HepG2 (cell line): ENCODE data around the gene GPR162. TPM values are rescaled to one million over a fixed set of nuclear protein-coding genes. Genes with fewer than 3 reads are reported as not detected.

ENCODE experiments used
- IRX3 ChIP-seq: sonication (generic); formaldehyde crosslinking; IDR thresholded peaks from 2 replicates; pipeline ENCODE4 v1.8.1; 2023; ENCODE audit warnings: mild to moderate bottlenecking, low read depth, missing genetic modification reagents, borderline replicate concordance
- SP5 ChIP-seq: IDR thresholded peaks from 2 replicates; pipeline ENCODE4 v1.6.1; 2016; ENCODE audit warnings: low read depth, borderline replicate concordance
- SSRP1 ChIP-seq: IDR thresholded peaks from 2 replicates; pipeline ENCODE4 v1.6.1; 2016; ENCODE audit warnings: control low read depth
- TBL1XR1 ChIP-seq: fragments of 150-350 bp; IDR thresholded peaks from 2 replicates; pipeline ENCODE4 v1.6.1; 2014; ENCODE audit warnings: borderline replicate concordance, low read length; ENCODE audit not compliant: partially characterized antibody
- ZFP62 ChIP-seq: sonication (generic); formaldehyde crosslinking; IDR thresholded peaks from 2 replicates; pipeline ENCODE4 v1.4.0; 2020; ENCODE audit warnings: missing genetic modification reagents
- ZNF12 ChIP-seq: sonication (generic); formaldehyde crosslinking; IDR thresholded peaks from 2 replicates; pipeline ENCODE4 v1.5.0; 2020; ENCODE audit warnings: missing genetic modification reagents
- ZNF782 ChIP-seq: sonication (generic); formaldehyde crosslinking; IDR thresholded peaks from 2 replicates; pipeline ENCODE4 v1.4.0; 2020; ENCODE audit warnings: missing genetic modification reagents, mild to moderate bottlenecking, borderline replicate concordance
- ZNF839 ChIP-seq: sonication (generic); formaldehyde crosslinking; IDR thresholded peaks from 2 replicates; pipeline ENCODE4 v1.4.0; 2020; ENCODE audit warnings: missing genetic modification reagents, mild to moderate bottlenecking, borderline replicate concordance
- ZSCAN12 ChIP-seq: sonication (generic); formaldehyde crosslinking; IDR thresholded peaks from 2 replicates; pipeline ENCODE4 v1.9.0; 2021; ENCODE audit warnings: mild to moderate bottlenecking, missing genetic modification reagents
- polyA plus RNA-seq, 8 experiments: library from polyadenylated mRNA; depleted of rRNA in 3 of 8; stranded (reverse) in 7 of 8; unstranded in 1 of 8; fragments of >200 nt; fragmentation: Illumina TruSeq in 4 of 8; extraction: Trizol in 4 of 8; gene quantifications; 2 replicates each; pipeline versions ENCODE4 v1.2.1 to v1.2.3, GENCODE V29; 2011 to 2016; ENCODE audit warnings: low read depth in 4 of 8, missing spikeins in 1 of 8, mixed read lengths in 1 of 8; ENCODE audit not compliant: insufficient read depth in 1 of 8
- total RNA-seq, 5 experiments: library from RNA; depleted of rRNA; stranded (reverse); fragments of >200 nt; fragmentation: Illumina TruSeq; extraction: Trizol; gene quantifications; 2 replicates each; pipeline ENCODE4 v1.2.3, GENCODE V29; 2016; ENCODE audit warnings: low read depth in 1 of 5
- TF ChIP-seq, protein P1 (sequence below), 2 experiments: sonication (generic) in 1 of 2; formaldehyde crosslinking in 1 of 2; IDR thresholded peaks; 2 replicates each; pipeline versions ENCODE4 v1.4.0 to v1.6.1; 2016 to 2020; ENCODE audit warnings: borderline replicate concordance in 1 of 2, low read depth in 1 of 2, mild to moderate bottlenecking in 1 of 2, missing genetic modification reagents in 1 of 2
- TF ChIP-seq, protein P2 (sequence below): sonication (generic); formaldehyde crosslinking; IDR thresholded peaks from 2 replicates; pipeline ENCODE4 v1.5.0; 2020; ENCODE audit warnings: missing genetic modification reagents, mild to moderate bottlenecking, borderline replicate concordance
- TF ChIP-seq, protein P3 (sequence below): sonication (generic); formaldehyde crosslinking; IDR thresholded peaks from 2 replicates; pipeline ENCODE4 v1.9.0; 2021; ENCODE audit warnings: missing genetic modification reagents, mild to moderate bottlenecking, borderline replicate concordance
- TF ChIP-seq, protein P4 (sequence below): sonication (generic); formaldehyde crosslinking; IDR thresholded peaks from 2 replicates; pipeline ENCODE4 v1.4.0; 2020; ENCODE audit warnings: mild to moderate bottlenecking, missing genetic modification reagents
- TF ChIP-seq, protein P5 (sequence below): sonication (generic); formaldehyde crosslinking; IDR thresholded peaks from 2 replicates; pipeline ENCODE4 v1.5.0; 2020; ENCODE audit warnings: mild to moderate bottlenecking, missing genetic modification reagents, borderline replicate concordance
- TF ChIP-seq, protein P6 (sequence below): sonication (generic); formaldehyde crosslinking; conservative IDR thresholded peaks from 2 replicates; pipeline ENCODE4 v1.4.0; 2020; ENCODE audit warnings: mild to moderate bottlenecking, missing genetic modification reagents, moderate library complexity

Gene GPR162
- total and polyA plus RNA-seq, 2 of the 13 experiments (the other 11 are each of a cell fraction or from before 2014, with no cell fraction given) = 0.08 TPM; not detected in 1

DNA sequence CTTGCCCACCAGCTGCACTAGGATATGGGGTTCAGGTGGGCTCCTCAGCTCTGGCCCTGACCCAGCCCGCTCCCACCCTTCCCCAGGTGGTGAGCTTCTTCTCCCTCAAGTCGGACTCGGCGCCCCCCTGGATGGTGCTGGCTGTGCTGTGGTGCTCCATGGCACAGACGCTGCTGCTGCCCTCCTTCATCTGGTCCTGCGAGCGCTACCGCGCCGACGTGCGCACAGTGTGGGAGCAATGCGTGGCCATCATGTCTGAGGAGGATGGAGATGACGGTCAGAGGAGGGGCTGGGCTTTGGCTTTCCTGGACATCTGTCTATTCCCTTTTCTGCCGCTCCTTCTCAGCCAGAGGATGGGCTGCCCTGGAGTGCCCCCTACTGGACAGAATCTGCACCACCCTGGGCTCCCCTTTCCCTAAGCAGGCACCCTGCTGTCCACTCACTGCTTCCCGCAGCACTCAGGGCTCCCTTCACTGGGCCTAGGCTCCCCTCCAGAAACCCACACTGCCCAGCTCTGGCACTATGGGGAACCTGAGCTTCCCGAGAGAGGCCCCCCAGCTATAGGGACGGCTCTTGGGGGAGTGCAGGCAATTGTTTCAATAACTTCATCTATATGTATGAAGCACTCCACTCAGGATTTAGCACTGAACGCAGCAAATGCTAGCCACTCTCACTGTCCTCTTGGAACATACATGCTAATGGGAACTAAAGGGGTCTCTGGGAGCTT lies 3.9 kb downstream of the GPR162 start (continued):
- TF ChIP-seq, protein P1, sequence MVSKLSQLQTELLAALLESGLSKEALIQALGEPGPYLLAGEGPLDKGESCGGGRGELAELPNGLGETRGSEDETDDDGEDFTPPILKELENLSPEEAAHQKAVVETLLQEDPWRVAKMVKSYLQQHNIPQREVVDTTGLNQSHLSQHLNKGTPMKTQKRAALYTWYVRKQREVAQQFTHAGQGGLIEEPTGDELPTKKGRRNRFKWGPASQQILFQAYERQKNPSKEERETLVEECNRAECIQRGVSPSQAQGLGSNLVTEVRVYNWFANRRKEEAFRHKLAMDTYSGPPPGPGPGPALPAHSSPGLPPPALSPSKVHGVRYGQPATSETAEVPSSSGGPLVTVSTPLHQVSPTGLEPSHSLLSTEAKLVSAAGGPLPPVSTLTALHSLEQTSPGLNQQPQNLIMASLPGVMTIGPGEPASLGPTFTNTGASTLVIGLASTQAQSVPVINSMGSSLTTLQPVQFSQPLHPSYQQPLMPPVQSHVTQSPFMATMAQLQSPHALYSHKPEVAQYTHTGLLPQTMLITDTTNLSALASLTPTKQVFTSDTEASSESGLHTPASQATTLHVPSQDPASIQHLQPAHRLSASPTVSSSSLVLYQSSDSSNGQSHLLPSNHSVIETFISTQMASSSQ (IDR thresholded peaks at IDR 0.05; ENCODE audit: low read depth) = no peak
- TF ChIP-seq, protein P1 (CRISPR knock-in tag; IDR thresholded peaks at IDR 0.05; ENCODE audit: borderline replicate concordance) = no peak
- TF ChIP-seq SSRP1 (CRISPR knock-in tag) (no peak; the same call in 1 of the 2 replicates), TBL1XR1 (no peak), ZNF782 (CRISPR knock-in tag) (no peak), IRX3 (CRISPR knock-in tag) (no peak), SP5 (CRISPR knock-in tag) (no peak), ZNF12 (no peak), ZNF839 (no peak), ZSCAN12 (CRISPR knock-in tag) (no peak), ZFP62 (no peak)
- TF ChIP-seq, protein P2, sequence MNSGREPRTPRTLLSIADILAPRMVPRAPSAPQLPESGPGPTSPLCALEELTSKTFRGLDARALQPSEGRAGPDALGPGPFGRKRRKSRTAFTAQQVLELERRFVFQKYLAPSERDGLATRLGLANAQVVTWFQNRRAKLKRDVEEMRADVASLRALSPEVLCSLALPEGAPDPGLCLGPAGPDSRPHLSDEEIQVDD (CRISPR knock-in tag) = no peak
- TF ChIP-seq, protein P3, sequence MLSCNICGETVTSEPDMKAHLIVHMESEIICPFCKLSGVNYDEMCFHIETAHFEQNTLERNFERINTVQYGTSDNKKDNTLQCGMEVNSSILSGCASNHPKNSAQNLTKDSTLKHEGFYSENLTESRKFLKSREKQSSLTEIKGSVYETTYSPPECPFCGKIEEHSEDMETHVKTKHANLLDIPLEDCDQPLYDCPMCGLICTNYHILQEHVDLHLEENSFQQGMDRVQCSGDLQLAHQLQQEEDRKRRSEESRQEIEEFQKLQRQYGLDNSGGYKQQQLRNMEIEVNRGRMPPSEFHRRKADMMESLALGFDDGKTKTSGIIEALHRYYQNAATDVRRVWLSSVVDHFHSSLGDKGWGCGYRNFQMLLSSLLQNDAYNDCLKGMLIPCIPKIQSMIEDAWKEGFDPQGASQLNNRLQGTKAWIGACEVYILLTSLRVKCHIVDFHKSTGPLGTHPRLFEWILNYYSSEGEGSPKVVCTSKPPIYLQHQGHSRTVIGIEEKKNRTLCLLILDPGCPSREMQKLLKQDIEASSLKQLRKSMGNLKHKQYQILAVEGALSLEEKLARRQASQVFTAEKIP (CRISPR knock-in tag) = no peak
- TF ChIP-seq, protein P4, sequence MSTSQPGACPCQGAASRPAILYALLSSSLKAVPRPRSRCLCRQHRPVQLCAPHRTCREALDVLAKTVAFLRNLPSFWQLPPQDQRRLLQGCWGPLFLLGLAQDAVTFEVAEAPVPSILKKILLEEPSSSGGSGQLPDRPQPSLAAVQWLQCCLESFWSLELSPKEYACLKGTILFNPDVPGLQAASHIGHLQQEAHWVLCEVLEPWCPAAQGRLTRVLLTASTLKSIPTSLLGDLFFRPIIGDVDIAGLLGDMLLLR (CRISPR knock-in tag) = no peak
- TF ChIP-seq, protein P5, sequence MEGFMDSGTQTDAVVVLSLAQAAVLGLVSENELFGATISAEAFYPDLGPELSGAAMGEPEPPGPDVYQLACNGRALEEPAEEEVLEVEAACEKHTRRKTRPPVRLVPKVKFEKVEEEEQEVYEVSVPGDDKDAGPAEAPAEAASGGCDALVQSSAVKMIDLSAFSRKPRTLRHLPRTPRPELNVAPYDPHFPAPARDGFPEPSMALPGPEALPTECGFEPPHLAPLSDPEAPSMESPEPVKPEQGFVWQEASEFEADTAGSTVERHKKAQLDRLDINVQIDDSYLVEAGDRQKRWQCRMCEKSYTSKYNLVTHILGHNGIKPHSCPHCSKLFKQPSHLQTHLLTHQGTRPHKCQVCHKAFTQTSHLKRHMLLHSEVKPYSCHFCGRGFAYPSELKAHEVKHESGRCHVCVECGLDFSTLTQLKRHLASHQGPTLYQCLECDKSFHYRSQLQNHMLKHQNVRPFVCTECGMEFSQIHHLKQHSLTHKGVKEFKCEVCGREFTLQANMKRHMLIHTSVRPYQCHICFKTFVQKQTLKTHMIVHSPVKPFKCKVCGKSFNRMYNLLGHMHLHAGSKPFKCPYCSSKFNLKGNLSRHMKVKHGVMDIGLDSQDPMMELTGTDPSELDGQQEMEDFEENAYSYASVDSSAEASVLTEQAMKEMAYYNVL (CRISPR knock-in tag) = no peak
- TF ChIP-seq, protein P6, sequence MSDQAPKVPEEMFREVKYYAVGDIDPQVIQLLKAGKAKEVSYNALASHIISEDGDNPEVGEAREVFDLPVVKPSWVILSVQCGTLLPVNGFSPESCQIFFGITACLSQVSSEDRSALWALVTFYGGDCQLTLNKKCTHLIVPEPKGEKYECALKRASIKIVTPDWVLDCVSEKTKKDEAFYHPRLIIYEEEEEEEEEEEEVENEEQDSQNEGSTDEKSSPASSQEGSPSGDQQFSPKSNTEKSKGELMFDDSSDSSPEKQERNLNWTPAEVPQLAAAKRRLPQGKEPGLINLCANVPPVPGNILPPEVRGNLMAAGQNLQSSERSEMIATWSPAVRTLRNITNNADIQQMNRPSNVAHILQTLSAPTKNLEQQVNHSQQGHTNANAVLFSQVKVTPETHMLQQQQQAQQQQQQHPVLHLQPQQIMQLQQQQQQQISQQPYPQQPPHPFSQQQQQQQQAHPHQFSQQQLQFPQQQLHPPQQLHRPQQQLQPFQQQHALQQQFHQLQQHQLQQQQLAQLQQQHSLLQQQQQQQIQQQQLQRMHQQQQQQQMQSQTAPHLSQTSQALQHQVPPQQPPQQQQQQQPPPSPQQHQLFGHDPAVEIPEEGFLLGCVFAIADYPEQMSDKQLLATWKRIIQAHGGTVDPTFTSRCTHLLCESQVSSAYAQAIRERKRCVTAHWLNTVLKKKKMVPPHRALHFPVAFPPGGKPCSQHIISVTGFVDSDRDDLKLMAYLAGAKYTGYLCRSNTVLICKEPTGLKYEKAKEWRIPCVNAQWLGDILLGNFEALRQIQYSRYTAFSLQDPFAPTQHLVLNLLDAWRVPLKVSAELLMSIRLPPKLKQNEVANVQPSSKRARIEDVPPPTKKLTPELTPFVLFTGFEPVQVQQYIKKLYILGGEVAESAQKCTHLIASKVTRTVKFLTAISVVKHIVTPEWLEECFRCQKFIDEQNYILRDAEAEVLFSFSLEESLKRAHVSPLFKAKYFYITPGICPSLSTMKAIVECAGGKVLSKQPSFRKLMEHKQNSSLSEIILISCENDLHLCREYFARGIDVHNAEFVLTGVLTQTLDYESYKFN = no peak
